Measurements from ENCODE around the gene POLN. TPM values are rescaled to one million over a fixed set of nuclear protein-coding genes. Genes with fewer than 3 reads are reported as not detected.

The POLN gene
- total RNA-seq, 1 experiment from 2014 or later: 1.2 TPM

DNA sequence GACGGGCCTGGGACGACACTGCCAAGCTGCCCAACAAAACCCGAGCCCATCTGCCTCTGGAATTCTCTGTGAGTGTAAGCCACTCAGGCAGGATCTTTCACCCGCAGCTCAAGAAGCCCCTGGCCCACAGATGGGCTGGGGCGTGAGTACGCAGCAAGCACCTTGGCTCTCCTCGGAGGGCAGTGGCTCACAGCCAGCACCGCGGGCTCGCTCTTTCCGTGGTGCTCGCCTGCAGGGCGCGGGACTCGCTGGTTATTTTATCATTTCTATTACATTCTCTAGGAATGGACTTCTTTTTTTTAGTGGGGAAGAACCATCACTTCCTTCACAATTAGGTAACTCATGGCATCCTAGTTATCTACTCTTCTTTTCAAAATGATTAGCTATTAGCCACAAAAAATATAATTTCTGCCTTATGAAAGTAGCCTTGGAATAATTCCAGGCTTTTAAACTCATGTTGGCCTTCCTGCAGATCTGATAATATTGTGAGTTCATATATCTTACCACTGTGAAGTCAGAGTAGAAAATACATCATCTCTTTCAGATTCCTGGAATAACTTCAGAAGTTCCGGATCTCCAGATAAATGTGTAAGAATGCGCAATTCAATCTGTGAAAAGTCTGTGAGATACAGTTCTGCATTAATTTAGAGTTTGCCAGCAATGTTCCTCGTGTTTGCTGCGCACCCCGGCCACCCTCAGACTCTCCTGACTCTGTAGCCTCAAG lies 114.2 kb downstream of the POLN start:
- no TSS peak for BruUV-seq (replicated peaks)
- TF ChIP-seq, protein P1, sequence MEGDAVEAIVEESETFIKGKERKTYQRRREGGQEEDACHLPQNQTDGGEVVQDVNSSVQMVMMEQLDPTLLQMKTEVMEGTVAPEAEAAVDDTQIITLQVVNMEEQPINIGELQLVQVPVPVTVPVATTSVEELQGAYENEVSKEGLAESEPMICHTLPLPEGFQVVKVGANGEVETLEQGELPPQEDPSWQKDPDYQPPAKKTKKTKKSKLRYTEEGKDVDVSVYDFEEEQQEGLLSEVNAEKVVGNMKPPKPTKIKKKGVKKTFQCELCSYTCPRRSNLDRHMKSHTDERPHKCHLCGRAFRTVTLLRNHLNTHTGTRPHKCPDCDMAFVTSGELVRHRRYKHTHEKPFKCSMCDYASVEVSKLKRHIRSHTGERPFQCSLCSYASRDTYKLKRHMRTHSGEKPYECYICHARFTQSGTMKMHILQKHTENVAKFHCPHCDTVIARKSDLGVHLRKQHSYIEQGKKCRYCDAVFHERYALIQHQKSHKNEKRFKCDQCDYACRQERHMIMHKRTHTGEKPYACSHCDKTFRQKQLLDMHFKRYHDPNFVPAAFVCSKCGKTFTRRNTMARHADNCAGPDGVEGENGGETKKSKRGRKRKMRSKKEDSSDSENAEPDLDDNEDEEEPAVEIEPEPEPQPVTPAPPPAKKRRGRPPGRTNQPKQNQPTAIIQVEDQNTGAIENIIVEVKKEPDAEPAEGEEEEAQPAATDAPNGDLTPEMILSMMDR (IDR thresholded peaks at IDR 0.05; ENCODE audit: insufficient read depth in 1 of 2, low read depth in 1 of 2, low read length in 1 of 2, severe bottlenecking in 1 of 2, unreplicated experiment in 1 of 2): no peak
- H3K9me3 ChIP-seq: peaks cover 11% of the 10 kb centered on the region
- no peaks in the 10 kb centered on the region for H3K4me1 Mint-ChIP-seq (ENCODE audit: low read depth, unreplicated experiment)
- H3K27ac Mint-ChIP-seq (ENCODE audit: unreplicated experiment): no peak overlapping the region
- POLR2A ChIA-PET: no interaction called here
- intact Hi-C loops (cut with micrococcal nuclease; ENCODE audit: unreplicated experiment): no loop called here
- H3K27me3 ChIP-seq (replicated peaks; ENCODE audit: control insufficient read depth, insufficient read depth, low read length): no peaks in the 10 kb centered on the region
- CTCF ChIA-PET: no interaction called here
- no peaks in the 10 kb centered on the region for H3K36me3 ChIP-seq (ENCODE audit: control insufficient read depth, insufficient read depth, low read length)
- DNase-seq: no peak
- no peak overlapping the region for H3K4me3 ChIP-seq (ENCODE audit: low read depth, low read length)
- H3K36me3 Mint-ChIP-seq (ENCODE audit: insufficient read depth, unreplicated experiment): no peaks in the 10 kb centered on the region
- H3K27me3 Mint-ChIP-seq (ENCODE audit: insufficient read depth, unreplicated experiment): no peaks in the 10 kb centered on the region
- peaks cover 13% of the 10 kb centered on the region for H3K9me3 Mint-ChIP-seq (ENCODE audit: unreplicated experiment)
- H3K4me3 Mint-ChIP-seq (ENCODE audit: unreplicated experiment): no peak overlapping the region
- no peaks in the 10 kb centered on the region for H3K4me1 ChIP-seq

DNA sequence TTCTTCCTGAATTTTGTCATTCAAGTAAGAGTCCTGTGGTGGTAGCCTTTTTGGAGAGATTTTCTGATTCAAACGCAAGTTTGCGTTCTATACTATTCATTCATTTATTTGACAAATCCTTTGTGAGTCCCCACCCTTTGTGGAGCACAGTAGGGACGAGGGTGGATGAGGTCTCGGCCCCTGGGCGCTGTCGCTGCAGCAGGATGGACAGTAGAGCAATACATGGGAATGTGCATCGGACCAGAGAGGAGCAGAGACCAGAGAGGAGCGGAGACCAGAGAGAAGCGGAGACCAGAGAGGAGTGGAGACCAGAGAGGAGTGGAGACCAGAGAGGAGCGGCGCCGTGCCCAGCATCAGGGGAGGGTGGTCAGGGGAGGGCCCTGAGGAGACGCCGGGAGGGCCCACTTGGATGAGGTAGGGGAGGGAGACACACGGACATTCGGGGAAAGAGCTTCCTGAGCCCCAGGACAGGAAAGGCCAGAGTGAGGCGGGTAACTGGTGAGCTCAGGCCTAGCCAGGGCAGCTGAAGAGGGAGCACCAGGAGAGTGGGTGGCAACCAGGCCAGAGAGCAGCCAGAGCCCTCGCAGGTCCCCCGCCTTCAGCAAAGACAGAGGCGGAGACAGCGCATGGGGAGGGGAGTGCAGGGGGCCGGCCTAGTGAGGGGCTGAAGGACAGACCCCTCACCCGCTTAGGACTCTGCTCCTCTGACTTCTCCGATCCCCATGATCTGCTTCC lies 115.4 kb downstream of the POLN start:
- Histone ChIP-seq H3K36me3 (ENCODE audit: control insufficient read depth, insufficient read depth, low read length) (no peaks in the 10 kb centered on the region), H3K27me3 (replicated peaks; ENCODE audit: control insufficient read depth, insufficient read depth, low read length) (no peaks in the 10 kb centered on the region), H3K4me3 (ENCODE audit: low read depth, low read length) (no peak overlapping the region), H3K9me3 (no peaks in the 10 kb centered on the region), H3K4me1 (no peaks in the 10 kb centered on the region)
- no TSS peak for BruUV-seq (replicated peaks)
- H3K27ac Mint-ChIP-seq (ENCODE audit: unreplicated experiment): no peak overlapping the region
- TF ChIP-seq, protein P1 (IDR thresholded peaks at IDR 0.05; ENCODE audit: insufficient read depth in 1 of 2, low read depth in 1 of 2, low read length in 1 of 2, severe bottlenecking in 1 of 2, unreplicated experiment in 1 of 2): no peak
- H3K4me3 Mint-ChIP-seq (ENCODE audit: unreplicated experiment): no peak overlapping the region
- H3K27me3 Mint-ChIP-seq (ENCODE audit: insufficient read depth, unreplicated experiment): peaks cover 3% of the 10 kb centered on the region
- no peaks in the 10 kb centered on the region for H3K36me3 Mint-ChIP-seq (ENCODE audit: insufficient read depth, unreplicated experiment)
- intact Hi-C loops (cut with micrococcal nuclease; ENCODE audit: unreplicated experiment): no loop called here
- ChIA-PET CTCF (no interaction called here), POLR2A (no interaction called here)
- H3K9me3 Mint-ChIP-seq (ENCODE audit: unreplicated experiment): no peaks in the 10 kb centered on the region
- DNase-seq: no peak
- no peaks in the 10 kb centered on the region for H3K4me1 Mint-ChIP-seq (ENCODE audit: low read depth, unreplicated experiment)

DNA sequence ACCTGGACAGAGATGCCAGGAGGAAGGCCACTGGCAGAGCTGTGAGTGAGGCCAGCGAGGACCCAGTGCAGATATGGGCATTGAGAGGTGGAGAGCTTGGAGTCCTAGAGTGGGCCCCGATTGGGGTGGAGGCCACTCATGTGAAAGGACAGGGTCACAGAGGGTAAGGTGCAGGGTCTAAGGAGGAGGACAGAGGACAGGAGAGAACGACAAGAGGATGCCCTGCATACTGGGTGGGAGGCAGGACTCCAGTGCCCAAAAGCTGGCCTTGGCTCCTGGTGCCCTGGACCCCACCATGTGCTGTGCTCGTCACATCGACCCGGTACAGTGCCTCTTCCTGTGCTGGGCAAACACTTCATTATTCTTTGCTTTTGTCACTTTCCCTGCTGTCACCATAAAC lies 116.1 kb downstream of the POLN start:
- Mint-ChIP-seq H3K4me3 (ENCODE audit: unreplicated experiment) (no peak overlapping the region), H3K27me3 (ENCODE audit: insufficient read depth, unreplicated experiment) (peaks cover 3% of the 10 kb centered on the region), H3K27ac (ENCODE audit: unreplicated experiment) (no peak overlapping the region), H3K36me3 (ENCODE audit: insufficient read depth, unreplicated experiment) (no peaks in the 10 kb centered on the region), H3K4me1 (ENCODE audit: low read depth, unreplicated experiment) (no peaks in the 10 kb centered on the region), H3K9me3 (ENCODE audit: unreplicated experiment) (no peaks in the 10 kb centered on the region)
- Histone ChIP-seq H3K36me3 (ENCODE audit: control insufficient read depth, insufficient read depth, low read length) (no peaks in the 10 kb centered on the region), H3K27me3 (replicated peaks; ENCODE audit: control insufficient read depth, insufficient read depth, low read length) (no peaks in the 10 kb centered on the region), H3K9me3 (no peaks in the 10 kb centered on the region), H3K4me1 (no peaks in the 10 kb centered on the region), H3K4me3 (ENCODE audit: low read depth, low read length) (no peak overlapping the region)
- ChIA-PET CTCF (no interaction called here), POLR2A (no interaction called here)
- DNase-seq: no peak
- TF ChIP-seq, protein P1 (IDR thresholded peaks at IDR 0.05; ENCODE audit: insufficient read depth in 1 of 2, low read depth in 1 of 2, low read length in 1 of 2, severe bottlenecking in 1 of 2, unreplicated experiment in 1 of 2): no peak
- intact Hi-C loops (cut with micrococcal nuclease; ENCODE audit: unreplicated experiment): no loop called here
- BruUV-seq (replicated peaks): no TSS peak

All from Caco-2 (cell line).